Ramos (cell line): ENCODE results near the gene CCDC154.
"Not testable (repeated sequence)": the region's sequence is repeated elsewhere in the genome, so short reads cannot be mapped to it uniquely, and the experiment has no call there.

Experiments used
- in situ Hi-C: fragments of 300-500 bp; cut with MboI; formaldehyde crosslinking; loops from one replicate; pipeline ENCODE4 v1.14.3; 2022; ENCODE audit warnings: low sequenced_read_pairs; ENCODE audit not compliant: unreplicated experiment

The CCDC154 gene, protein sequence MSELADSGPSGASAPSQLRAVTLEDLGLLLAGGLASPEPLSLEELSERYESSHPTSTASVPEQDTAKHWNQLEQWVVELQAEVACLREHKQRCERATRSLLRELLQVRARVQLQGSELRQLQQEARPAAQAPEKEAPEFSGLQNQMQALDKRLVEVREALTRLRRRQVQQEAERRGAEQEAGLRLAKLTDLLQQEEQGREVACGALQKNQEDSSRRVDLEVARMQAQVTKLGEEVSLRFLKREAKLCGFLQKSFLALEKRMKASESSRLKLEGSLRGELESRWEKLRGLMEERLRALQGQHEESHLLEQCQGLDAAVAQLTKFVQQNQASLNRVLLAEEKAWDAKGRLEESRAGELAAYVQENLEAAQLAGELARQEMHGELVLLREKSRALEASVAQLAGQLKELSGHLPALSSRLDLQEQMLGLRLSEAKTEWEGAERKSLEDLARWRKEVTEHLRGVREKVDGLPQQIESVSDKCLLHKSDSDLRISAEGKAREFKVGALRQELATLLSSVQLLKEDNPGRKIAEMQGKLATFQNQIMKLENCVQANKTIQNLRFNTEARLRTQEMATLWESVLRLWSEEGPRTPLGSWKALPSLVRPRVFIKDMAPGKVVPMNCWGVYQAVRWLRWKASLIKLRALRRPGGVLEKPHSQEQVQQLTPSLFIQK

DNA sequence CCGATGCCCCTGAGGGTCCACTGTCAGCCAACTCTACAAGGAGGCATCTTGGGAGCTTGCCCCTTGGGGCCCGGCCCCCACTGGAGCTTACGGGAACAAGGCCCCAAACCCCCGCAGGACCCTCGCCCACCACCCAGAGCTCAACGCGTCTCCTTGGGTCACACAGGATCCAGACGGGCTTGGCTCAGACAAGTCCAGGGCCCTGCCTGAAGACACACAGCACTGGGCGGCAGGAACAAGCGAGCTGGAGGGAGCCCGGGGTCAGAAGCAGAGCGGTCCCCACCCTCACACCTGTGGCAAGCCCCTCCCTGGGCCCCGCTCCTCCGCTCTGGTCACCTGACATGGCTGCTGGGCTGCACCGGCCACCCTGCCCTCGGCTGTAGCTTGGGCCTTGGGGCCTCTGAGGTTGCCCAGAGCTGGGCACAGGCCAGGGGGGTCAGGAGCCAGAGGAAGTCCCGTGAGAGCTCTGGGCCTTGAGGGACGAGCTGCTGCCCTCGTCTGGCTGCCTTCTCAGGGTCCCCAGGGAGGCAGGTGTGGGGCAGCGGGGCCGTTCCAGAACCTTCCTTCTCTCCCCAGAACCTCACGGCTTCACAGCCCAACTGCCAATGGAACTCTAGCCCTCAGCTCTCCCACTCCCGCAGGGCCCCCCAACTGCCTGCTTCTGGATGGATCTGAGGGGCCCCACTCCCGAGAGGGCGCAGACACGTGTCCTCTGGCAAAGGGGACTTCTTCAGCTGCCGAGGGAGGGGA, at the start of gene CCDC154:
Gene CCDC154, minus strand, starts transcription at position 577 of the 750 bp plus-strand sequence. Its CDS starts 234 bp downstream, at position 343.
- in situ Hi-C loops, result no loop called here

- in situ Hi-C loops, result no loop called here
These were observed 49.4 kb upstream of the CCDC154 start for GRCh38 chr16:1493746-1494094.

DNA sequence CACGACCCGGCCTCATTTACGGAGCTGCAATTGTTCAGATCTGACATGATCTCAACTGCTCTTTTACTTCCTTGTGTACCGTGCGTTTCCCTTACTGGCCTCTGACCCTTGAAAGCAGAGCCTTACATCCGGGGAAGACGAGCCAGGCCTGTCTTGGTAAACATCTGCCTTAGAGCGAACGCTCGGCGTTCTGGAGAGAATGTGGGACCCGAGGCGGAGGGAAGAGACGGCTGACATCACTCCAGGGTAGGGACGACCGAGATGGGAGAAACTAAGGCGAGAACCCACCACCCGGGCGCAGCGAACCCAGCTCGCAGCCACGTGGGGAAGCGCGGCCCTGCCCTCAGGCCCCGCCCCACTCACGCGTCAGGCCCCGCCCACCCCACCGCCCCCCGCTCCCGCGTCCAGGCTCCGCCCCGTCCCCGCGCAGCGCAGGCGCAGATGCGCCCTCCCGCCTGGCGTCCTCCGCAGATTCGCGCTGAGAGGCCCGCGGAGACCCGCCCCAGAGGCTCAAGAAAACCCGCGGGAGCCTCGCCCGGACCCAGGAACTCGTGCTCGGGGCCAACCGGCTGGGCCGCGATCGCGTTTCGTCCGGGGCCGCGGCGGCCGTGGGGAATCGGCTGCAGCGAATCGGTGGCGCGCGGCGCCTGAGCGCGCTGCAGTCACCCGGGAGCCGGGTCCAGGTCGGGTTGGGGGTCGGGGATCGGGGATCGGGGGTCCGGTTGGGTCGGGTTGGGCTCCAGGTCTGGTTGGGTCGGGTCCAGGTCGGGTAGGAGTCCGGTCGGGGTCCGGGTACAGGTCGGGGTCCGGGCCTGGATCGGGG, 48.8 kb upstream of the CCDC154 start, which contains the start of gene TELO2:
Gene TELO2, plus strand, starts transcription at position 438 of the 823 bp plus-strand sequence. CDS start 922 bp downstream, outside the sequence.
- in situ Hi-C loops, result no loop called here

- in situ Hi-C loops, result no loop called here
These were observed 47.9 kb upstream of the CCDC154 start for GRCh38 chr16:1492082-1492922.

DNA sequence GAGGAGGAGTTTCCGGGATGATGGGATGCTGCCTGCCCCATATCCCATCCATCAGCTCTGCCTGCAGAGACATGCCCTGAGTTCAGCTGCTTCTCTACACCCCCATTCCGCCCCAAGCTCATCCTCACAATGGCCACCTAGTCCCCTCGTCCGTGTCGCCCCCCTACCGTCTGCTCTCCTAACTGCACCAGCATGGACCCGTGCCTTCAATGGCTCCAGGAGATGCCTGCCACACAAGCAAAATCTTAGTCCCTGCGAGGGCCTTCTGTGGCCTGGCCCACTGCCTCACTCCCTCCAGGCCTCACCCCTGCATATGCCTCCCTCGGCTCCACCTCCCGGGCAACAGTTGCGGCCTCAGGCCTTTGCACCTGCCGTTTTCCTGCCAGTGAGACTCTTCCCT, 47.0 kb upstream of the CCDC154 start:
- in situ Hi-C loops, result no loop called here

DNA sequence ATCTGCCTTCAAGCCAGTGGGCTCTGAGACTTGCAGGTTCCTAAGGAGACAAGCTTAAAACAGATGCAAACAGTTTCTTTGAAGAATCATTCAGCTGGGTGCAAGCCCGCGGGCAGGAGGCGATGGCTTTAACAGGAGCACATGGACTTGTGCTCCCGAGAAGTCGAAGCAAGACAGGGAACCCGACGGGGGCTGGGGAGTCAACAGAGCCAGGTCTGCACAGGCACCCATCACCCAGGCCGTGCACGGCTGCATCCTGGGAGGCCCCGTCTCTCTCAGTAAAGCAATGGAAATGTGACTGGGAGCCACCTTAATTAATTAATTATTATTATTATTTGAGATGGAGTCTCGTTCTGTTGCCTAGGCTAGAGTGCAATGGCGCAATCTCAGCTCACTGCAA, 44.7 kb upstream of the CCDC154 start:
- in situ Hi-C loops, result no loop called here

- in situ Hi-C loops, result no loop called here
These were observed 44.3 kb upstream of the CCDC154 start, which contains the start of gene PTX4 for GRCh38 chr16:1488619-1489018. PTX4 (minus strand) TSS chr16:1488944; CDS start chr16:1488909, 35 bp downstream.

- in situ Hi-C loops, result no loop called here
These were observed 43.8 kb upstream of the CCDC154 start for GRCh38 chr16:1488054-1488601.

DNA sequence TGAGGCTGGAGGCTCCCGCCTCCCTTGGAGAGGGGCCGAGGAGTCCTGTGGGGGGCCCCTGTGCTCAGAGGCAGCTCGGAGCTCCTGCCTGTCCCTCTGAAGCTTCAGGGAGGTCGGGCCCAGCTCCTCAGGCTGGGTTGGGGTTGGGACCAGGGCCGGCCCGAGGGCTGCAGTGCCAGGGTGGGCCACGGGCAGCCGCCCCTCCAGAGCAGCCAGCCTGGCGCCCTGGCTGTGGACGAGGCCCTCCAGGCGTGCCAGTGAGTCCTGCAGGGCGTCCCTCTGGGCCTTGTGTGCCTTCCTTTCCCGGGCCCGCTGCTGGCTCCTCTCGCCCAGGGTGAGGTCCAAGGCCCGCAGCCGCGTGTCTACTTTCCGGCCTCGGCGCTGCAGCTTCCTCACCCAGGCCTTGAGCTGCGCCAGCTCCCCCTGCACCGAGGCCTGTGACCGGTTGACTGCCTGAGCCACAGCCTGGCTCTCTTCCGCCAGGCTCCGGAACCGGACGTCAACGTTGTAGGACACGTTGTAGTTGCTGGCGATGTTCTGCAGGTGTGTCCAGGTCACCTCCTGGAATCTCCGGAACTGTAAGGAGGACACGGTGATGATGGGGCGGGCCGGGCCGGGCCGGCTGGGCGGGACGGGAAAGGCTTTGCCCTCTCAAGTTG, 43.2 kb upstream of the CCDC154 start:
- in situ Hi-C loops, result no loop called here

- in situ Hi-C loops, result no loop called here
These were observed 42.4 kb upstream of the CCDC154 start for GRCh38 chr16:1486551-1487390.

- in situ Hi-C loops, result no loop called here
These were observed 41.6 kb upstream of the CCDC154 start for GRCh38 chr16:1485847-1486496.

GRCh38 chr16:1481906-1482835, 37.8 kb upstream of the CCDC154 start:
- in situ Hi-C loops, result no loop called here

- in situ Hi-C loops, result not testable (repeated sequence)
These were observed 34.6 kb upstream of the CCDC154 start for GRCh38 chr16:1478937-1479336.

DNA sequence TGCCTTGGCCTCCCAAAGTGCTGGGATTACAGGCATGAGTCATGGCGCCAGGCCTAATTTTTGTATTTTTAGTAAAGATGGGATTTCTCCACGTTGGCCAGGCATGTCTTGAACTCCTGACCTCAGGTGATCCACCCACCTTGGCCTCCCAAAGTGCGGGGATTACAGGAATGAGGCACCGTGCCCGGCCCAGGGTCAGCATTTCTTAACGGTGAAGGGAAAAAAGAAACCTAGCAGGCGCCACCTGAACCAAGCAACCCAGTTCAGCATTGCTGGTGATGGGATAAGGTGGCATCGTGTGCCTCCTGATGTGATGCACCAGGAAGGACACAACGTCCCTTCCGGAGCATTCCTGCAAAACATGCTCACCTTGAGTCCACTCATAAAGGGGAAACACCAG, 32.7 kb upstream of the CCDC154 start:
- in situ Hi-C loops, result no loop called here

GRCh38 chr16:1475552-1476114, 31.3 kb upstream of the CCDC154 start:
- in situ Hi-C loops, result no loop called here
